Kidney epithelial cell (primary cell): ENCODE results near the gene ROCK2. TPM values are rescaled to one million over a fixed set of nuclear protein-coding genes. Genes with fewer than 3 reads are reported as not detected.

Experiments
- DNase-seq: peaks from one replicate; pipeline ENCODE4 v3.0.0-alpha.2; 2010; ENCODE audit warnings: low read depth
- H3K27me3 ChIP-seq: 2 replicates; pipeline ENCODE4 v1.6.0; 2011; ENCODE audit warnings: low read length; ENCODE audit not compliant: control insufficient read depth, insufficient read depth
- H3K36me3 ChIP-seq: 2 replicates; pipeline ENCODE4 v1.5.1; 2011; ENCODE audit warnings: low read length; ENCODE audit not compliant: control insufficient read depth, insufficient read depth
- H3K4me3 ChIP-seq: 2 replicates; pipeline ENCODE4 v1.5.1; 2011; ENCODE audit warnings: low read depth, mild to moderate bottlenecking, control low read depth, low read length
- total RNA-seq: library from RNA; depleted of rRNA; stranded (reverse); fragments of >200 nt; gene quantifications from 2 replicates; pipeline ENCODE4 v1.2.3, GENCODE V29; 2015
- TF ChIP-seq, protein P1 (sequence below): IDR thresholded peaks from 2 replicates; pipeline ENCODE4 v1.5.1; 2011; ENCODE audit warnings: mild to moderate bottlenecking, moderate library complexity, low read length, control low read depth, inconsistent platforms; ENCODE audit not compliant: insufficient read depth, poor library complexity, severe bottlenecking

The ROCK2 gene
- total RNA-seq, 1 donor from 2014 or later, result 26.4 TPM

DNA sequence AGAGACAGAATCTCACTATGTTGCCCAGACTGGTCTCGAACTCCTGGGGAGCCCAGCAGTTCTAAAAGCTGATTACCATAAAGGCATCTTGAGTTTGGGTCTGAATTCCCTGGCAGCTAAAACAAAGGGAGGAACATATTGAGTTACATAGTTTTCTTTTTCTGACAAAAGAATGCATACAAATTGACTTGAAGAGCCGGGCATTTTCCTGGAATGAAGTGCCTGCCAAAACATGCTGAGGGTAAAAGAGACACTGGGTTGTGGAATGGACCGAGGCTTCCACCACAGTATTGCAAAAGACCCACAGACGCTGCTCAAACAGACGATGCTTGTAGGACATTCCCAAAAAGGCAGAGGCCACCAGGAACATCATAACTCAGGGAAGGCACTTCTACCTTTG lies 35.1 kb upstream of the ROCK2 start:
- H3K36me3 ChIP-seq, result no peaks in the 10 kb centered on the region
- TF ChIP-seq, protein P1, sequence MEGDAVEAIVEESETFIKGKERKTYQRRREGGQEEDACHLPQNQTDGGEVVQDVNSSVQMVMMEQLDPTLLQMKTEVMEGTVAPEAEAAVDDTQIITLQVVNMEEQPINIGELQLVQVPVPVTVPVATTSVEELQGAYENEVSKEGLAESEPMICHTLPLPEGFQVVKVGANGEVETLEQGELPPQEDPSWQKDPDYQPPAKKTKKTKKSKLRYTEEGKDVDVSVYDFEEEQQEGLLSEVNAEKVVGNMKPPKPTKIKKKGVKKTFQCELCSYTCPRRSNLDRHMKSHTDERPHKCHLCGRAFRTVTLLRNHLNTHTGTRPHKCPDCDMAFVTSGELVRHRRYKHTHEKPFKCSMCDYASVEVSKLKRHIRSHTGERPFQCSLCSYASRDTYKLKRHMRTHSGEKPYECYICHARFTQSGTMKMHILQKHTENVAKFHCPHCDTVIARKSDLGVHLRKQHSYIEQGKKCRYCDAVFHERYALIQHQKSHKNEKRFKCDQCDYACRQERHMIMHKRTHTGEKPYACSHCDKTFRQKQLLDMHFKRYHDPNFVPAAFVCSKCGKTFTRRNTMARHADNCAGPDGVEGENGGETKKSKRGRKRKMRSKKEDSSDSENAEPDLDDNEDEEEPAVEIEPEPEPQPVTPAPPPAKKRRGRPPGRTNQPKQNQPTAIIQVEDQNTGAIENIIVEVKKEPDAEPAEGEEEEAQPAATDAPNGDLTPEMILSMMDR, result no peak
- no peaks in the 10 kb centered on the region for H3K27me3 ChIP-seq
- no peak for DNase-seq
- H3K4me3 ChIP-seq, result no peak overlapping the region

DNA sequence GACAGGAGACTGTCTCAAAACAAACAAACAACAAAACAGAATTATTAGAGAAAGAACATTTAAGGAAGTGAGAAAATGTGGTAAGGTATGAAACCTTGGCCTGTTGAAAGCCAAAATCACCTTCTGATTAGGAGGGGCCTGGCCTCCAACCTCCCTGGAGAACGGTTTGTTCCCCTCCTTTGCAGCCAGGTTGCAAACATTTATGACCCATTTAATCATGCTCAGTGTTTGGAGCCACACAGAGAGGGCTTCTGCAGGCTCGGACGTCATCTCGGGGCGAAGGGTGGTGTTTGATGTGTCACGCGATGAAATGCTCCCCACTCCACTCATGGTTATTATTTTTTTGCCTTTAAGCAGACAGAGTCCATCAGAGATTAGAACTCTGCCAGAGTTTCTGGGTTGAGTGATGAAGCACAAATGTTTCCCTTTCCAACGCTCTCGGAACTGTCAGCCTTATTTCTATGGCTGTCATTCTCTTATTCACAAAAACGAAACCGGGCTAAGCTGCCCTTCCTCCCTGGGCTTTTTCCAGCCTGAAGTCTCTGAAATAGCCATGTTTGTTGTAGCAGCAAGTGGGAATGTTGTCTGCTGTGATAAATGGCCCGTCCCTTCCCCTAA lies 33.6 kb upstream of the ROCK2 start:
- Histone ChIP-seq H3K27me3 (no peaks in the 10 kb centered on the region), H3K4me3 (no peak overlapping the region), H3K36me3 (no peaks in the 10 kb centered on the region)
- TF ChIP-seq, protein P1, result no peak
- no peak for DNase-seq

DNA sequence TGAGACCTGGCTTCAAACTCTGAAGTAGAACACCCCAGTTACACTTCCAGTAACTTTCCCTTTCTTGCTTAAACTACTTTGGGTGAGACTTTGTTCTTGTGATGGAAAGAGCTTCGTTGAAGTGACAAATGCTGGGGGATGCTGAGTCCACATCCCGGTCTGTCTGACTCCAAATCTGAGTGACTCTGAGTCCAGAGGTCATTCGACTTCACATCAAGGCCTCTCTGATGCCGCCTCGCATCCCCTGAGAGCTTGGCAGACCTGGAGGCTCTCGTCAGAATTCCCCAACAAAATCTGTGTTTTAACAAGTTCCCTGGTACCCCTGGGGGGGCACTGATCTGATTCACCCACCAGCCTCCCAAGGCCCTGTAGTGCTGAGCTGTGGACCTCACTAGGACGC lies 31.6 kb upstream of the ROCK2 start:
- TF ChIP-seq, protein P1, result no peak
- no peaks in the 10 kb centered on the region for H3K36me3 ChIP-seq
- no peaks in the 10 kb centered on the region for H3K27me3 ChIP-seq
- no peak overlapping the region for H3K4me3 ChIP-seq
- no peak for DNase-seq

DNA sequence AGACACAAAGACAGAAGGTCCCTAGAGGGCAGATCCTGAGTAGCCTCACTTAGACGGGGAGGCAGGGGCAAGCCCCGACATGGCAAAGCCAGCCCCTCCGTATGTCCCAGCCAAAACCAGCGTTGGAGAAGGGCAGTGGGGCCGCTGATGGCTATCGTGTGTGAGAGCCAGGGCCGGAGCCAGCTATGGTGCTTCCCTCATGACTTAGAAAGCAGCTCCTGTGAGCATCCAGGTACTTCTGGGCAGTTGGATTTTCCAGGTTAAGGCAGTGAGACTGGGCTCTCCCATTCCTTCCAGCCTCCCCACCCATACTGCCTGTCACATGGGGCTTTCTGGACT lies 31.2 kb upstream of the ROCK2 start:
- Histone ChIP-seq H3K36me3 (no peaks in the 10 kb centered on the region), H3K27me3 (no peaks in the 10 kb centered on the region), H3K4me3 (no peak overlapping the region)
- DNase-seq, result no peak
- TF ChIP-seq, protein P1, result no peak

DNA sequence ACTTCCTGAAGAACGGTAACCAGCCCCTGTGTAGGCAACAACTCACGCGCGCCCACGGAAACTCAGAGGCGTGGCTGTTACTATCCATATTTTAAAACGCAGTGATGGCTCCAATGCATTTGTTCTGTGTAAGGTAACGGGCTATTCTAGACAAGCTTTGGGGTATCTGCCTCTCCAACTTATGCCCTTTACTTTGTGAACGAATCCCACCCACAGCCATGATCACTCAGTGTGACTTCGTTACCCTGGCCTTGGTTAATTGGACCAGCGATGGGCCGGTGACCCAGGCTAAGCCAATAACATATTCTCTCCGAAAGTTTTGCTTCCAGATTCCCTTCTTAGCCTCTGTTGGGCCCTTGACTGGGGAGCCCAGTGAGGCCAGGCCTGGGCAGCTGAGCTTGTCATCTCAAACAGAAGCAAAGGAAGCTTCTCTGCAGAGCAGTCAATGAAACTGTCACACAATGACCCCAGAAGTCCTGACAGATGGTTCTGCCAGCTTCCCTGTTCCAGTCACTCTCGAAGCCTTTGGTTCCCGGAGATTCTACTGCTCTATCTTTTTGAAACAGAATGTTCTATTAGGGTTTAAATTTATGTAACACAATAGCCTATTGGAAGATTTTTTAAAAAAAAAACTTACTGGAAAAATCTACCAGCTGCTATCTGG lies 30.7 kb upstream of the ROCK2 start:
- no peak overlapping the region for H3K4me3 ChIP-seq
- no peaks in the 10 kb centered on the region for H3K36me3 ChIP-seq
- DNase-seq, result no peak
- TF ChIP-seq, protein P1, result no peak
- no peaks in the 10 kb centered on the region for H3K27me3 ChIP-seq

DNA sequence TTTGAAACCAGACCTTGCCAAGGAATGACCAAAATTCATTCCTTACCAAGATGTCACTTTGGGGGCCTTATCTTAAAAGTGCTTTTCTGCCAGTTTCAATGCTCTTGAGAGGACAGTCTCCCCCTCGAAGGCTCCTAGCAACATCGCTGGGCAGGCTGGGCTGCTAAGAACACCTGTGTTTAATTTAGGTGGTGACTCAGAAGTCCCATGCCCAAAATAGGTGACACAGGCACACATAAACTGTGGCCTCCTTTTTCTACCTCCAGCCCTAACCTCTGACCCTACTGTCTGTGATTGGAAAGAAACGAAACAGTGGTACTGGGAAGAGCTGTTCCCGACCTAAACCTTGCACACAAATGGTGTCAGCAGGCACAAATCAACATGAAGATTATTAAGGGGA lies 28.7 kb upstream of the ROCK2 start:
- Histone ChIP-seq H3K4me3 (no peak overlapping the region), H3K36me3 (no peaks in the 10 kb centered on the region), H3K27me3 (no peaks in the 10 kb centered on the region)
- no peak for DNase-seq
- TF ChIP-seq, protein P1, result no peak
